ACHN (cell line): ENCODE results near the gene FYCO1.
"Not testable (repeated sequence)": the region's sequence is repeated elsewhere in the genome, so short reads cannot be mapped to it uniquely, and the experiment has no call there.

Experiments used
- DNase-seq: peaks from one replicate; pipeline ENCODE4 v3.0.0-alpha.2; 2015
- in situ Hi-C: cut with HindIII; loops from 2 replicates; pipeline ENCODE4 v1.10.0; 2017; ENCODE audit warnings: low sequenced_read_pairs, low pct_ligation_motif_present, low pct_unique_long_range_greater_than_20kb

FYCO1 gene

DNA sequence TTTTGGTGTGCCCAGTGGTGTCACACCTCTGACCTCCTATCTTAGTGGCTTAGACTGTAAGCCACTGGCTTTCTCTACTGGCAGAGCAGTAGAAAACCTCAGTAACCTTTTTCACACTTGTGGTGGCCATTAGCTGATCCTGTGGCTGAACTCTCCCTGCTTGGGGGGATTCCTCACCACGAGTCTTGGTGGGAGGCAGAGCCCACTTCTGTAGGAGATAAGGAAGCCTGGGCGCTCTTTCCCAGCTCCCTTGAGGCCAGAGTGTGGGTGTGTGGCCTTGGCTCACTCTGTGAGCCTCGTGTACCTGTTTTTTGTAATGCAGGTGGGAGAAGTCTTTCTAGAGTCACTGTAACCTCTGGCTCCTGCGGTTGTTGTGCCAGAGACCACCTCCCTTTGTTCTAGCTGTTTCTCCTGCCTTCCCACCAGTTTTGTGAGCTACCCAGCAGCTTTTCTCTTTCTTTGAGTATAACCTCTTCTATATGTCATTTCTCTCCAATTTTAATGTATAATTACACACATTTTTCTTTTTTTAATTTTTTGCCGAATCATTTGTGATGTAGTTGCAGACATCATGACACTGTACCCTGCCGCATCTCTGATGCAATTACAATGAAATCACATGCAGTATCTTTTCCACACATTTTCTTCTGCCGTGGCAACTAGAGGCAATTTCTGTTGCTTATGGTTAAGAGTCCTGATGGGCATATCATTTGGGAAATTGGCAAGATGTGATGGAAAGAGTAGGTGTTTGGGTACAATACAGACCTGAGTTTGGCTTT, 17.9 kb upstream of the FYCO1 start:
- in situ Hi-C loops, result no loop called here
- DNase-seq, result no peak

DNA sequence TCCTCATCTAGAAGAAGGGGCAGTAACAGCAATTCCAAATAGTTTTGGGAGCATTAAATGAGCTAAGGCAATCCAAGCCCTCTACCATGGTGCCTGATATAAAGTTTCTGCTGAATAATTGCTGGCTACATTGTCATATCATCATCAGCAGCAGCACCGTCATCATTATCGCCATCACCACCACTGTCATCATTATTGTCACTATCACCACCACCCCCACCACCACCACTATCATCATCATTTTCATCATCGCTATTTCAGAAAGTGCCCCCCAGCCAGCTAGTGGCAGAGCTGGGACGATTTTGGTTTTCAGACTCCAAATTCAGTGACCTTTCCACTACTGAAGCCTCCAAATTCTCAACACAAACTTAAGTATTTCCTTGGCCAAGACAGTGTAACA, 16.6 kb upstream of the FYCO1 start:
- in situ Hi-C loops, result no loop called here
- no peak for DNase-seq

DNA sequence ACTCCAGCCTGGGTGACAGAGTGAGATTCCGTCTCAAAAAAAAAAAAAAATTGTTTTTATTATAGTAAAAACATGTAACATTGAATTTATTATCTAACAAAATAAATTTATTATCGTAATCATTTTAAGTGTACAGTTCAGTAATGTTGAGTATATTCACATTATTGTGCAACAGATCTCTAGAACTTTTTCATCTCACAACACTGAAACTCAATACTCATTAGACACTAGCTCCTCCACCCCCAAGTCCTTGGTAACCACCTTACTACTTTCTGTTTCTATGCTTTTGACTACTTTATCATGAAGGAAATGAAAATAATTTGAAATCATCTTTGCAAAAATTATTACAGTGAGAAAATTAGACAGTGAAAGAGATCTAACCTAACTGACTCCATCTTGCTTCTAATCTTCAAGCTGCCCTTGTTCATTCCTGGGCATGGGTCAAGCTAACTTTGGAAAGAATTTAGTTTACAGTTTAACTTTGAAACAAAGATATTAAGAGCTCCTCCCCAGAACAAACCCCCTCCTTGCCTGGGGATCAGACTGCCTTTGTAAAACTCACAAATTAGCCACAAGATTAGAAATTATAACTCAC, 15.0 kb upstream of the FYCO1 start:
- in situ Hi-C loops, result no loop called here
- no peak for DNase-seq

DNA sequence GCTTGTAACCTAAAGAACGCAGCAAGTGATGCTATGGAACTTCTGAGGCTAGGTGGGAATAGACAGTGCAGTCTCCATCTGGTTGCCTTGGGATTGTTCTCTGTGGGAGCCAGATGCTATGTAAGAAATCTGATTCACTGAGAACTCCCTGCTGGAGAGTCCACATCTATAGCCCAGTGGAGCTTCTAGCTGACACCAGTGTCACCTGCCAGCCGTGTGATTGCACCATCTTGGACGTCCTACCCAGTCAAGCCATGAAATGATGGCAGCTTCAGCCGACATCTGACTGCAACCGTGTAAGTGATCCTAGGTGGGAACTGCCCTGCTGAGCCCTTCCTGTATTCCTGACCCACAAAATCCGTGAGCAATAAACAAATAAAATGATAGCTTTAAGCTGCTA, 12.4 kb upstream of the FYCO1 start:
- in situ Hi-C loops, result no loop called here
- no peak for DNase-seq

DNA sequence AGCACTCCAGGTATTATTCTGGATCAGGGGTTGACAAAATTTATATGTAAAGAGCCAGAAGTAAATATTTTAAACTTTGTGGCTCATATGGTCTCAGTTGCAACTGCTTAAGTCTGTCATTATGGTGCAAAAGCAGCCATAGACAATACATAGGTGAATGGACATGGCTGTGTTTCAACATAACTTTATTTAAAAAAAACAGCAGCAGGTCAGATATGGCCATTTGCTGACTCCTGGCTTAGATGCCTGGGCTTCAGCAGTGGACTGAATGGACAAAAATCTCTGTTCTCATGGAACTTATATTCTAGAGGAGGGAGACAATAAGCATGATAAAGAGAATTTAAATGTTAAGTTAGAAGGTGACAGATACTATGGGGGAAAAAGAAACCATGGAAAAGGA, 11.7 kb upstream of the FYCO1 start:
- in situ Hi-C loops, result no loop called here
- no peak for DNase-seq

DNA sequence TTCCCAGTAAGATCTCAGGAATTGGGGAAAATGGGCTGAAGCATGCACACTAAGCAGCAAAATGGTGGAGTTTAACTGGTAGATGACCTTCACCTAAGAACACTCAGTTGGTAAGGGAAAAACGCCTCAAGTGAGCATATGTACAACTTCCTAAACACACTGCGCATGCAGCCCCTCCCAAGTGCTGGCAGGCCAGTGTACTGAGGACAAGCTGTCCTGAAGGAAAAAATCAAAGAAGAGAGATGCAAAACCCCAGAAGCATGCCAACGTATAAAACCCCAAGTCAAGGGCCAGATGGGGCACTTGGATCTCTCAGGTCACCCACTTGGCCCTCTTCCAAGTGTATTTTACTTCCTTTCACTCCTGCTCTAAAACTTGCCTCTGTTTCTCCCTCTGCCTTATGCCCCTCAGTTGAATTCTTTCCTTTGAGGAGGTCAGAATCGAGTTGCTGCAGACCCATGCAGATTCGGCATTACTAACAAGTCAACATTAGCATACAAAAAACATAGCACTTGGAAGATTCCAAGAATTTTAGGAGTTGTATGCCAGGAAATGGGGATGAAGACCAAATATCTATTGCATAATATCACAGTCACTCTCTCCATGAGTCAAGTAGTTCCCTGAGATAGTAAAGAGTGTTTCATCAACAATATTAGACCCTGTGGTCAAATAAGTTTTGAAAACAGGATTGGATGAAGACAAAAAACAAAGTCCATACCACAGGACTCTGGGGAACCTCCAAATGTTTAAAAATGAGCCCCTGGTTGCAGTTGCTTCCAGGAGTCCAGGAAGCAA, 10.8 kb upstream of the FYCO1 start:
- no peak for DNase-seq
- in situ Hi-C loops, result no loop called here

DNA sequence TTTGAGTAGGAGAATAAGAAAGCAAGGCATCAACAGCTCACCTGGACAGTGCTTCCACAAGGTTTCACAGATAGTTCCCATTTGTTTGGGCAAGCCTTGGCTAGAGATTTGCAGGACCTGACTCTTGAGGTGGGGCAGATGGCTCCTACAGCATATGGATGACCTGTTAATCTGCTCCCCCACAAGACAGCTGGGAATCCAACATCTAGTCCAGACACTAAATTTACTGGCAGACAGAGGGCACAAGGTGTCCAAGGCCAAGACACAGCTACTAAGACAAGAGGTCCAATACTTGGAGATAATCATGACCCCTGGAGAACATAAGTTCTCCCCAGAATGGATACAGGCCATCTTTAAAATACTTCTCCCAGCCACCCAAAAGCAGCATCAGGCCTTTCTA, 8.1 kb upstream of the FYCO1 start:
- in situ Hi-C loops, DNase-seq: not testable (repeated sequence)

DNA sequence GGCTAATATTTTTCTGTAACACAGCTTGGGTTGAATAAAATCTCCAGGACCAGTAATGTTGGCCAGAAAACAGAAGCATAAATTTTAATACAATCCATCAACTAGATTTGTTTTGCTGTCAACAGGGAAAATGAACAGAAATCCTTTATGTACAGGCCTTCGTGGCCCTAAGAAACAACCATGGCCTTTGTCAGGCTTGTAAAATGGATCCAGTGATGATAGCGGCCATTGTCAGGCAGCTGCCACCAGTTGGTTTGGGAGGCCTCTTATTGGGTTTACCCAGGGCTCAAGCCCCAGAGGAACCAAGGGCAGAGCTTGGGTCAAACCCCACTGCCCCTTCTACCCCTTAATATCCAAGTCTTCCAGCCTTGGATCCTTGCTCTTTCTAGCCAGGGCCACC, 5.6 kb upstream of the FYCO1 start:
- in situ Hi-C loops, result no loop called here
- no peak for DNase-seq

DNA sequence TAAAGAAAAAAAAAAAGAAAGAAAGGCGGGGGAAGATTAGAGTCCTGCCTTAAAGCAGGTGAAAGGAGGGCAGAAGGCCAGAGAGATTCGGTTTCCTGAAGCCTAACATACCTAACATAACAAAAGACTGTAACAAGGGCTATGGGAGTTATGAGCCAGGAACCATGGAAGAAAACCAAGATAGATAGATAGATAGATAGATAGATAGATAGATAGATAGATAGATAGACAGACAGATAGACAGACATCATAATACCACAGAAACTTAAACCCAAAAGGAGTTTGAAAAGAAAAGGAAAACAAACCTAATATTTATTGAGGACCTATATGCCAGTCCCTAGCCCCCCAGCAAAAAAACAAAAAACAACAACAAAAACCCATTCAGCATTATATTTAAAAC, 2.3 kb upstream of the FYCO1 start:
- no peak for DNase-seq
- in situ Hi-C loops, result no loop called here

DNA sequence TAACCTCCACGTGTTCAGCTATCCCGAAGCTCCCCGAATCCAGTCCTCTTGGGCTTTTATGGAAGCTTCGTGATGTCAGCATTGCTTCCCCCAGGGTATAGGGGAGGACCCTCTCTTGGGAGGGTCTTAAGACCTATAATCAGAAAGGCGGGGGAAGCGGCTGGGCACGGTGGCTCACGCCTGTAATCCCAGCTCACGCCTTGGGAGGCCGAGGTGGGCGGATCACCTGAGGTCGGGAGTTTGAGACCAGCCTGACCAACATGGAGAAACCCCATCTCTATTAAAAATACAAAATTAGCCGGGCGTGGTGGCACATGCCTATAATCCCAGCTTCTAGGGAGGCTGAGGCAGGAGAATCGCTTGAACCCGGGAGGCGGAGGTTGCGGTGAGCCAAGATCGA, 1.9 kb upstream of the FYCO1 start:
- DNase-seq, in situ Hi-C loops: not testable (repeated sequence)

DNA sequence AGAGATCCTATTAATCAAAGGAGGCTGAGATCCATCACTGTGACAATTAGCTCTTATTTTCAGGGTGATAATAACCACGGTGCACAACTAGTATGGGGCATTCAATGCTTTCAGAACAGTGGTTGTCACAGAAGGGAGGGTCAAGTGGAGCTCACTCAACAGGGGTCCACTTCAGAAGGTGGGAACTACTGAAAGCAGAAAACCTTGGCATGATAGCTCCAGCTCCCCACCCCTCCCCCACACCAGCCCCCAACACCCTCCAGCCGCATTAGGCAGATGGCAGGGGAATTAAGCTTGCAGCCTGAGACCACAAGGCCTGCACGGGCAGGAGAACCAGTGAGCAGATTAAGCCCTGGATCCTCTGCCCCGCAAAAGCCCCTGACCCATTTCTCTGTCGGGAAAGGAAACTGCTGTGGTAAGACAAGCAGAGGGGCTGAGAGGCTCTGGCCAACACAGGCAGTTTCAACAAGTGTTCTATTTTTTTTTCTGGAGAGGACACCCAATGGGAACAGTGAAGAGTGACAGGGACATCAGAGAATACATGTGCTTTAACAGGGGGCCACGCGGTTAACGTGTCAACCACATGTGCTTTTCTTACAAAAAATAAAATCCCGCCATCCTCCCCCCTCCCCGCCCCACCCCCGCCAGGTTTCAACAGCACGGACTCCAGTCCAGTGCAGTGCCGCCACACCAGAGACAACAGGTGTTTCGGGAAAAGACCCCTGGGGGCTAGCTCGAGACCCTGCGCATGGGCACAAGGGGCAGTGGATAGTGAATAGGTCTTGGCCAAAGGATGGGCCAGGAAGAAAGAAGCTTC, 997 bp downstream of the FYCO1 start:
- DNase-seq, result no peak
- in situ Hi-C loops, result no loop called here

DNA sequence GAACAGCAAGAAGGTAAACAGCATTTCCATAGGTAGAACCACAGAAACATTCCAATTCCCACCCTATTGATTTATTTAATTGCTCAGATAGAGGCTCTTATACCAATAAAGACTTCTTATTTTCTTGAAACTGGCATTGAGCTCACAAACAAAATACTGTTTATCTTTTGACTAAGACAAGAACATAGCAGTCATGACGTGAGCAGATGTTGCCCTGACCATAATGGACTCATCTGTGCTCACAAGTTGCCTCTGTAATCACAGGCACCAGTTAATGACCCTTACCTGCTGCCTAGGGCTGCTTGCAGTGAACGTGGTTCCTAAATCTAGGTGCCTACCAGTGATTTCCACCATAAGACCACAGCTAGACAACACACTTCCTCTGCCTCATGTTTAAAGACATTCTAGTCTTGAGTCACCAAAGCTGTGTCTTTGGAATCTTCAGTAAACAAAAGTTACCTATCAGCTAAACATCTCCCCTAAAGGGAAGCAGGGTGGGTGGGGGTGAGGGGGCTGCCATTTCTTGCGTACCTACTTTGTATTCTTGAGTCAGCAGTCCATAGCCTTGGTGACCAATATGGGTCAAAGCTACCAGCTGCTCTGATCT, 2.1 kb downstream of the FYCO1 start:
- in situ Hi-C loops, result no loop called here
- no peak for DNase-seq

DNA sequence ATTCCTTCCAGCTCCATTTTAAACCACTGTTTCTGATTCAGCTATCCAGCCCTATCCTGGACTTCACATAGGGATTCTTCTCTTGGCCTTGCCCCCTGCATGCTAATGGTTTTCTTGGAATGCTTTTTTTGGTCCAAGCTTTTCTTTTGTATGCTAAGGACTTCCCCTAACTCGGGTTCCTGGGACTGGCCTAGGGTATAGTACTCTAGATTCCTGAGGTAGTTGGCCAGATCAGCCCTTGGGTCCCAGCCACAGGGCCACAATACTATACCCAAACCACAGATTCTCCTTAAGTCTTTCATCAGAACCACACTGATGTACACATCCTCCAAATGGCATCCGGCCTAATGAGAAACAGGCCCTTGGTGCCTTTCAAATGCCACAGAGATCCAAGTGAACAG, 2.8 kb downstream of the FYCO1 start:
- no peak for DNase-seq
- in situ Hi-C loops, result no loop called here

DNA sequence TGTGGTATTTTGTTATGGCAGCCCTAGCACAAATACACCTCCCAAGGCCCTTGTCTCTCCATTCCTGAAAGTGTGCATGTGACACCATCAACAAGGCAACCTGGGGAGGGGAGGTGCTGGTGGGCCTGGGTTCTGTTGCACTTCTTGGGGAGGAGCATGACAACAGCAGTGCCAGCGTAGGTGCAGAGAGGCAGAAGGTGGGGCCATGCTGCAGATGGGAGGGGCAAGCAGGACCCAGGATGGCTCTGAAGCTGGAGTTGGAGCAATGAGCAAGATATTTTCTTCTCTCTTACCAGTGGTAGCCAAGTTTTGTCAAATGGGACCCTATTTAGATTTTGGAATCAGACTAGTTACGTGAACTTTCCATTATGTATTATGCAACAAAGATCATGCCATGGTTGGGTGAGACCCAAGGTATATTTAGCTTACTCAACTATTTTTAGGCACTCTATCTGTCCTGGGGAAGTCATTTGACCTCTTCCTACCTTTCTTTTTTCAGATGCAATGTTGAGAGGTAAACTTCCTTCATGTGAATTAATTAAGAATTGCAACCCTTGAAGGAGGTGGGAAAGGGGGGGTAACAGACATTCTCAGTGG, 3.4 kb downstream of the FYCO1 start:
- no peak for DNase-seq
- in situ Hi-C loops, result no loop called here

DNA sequence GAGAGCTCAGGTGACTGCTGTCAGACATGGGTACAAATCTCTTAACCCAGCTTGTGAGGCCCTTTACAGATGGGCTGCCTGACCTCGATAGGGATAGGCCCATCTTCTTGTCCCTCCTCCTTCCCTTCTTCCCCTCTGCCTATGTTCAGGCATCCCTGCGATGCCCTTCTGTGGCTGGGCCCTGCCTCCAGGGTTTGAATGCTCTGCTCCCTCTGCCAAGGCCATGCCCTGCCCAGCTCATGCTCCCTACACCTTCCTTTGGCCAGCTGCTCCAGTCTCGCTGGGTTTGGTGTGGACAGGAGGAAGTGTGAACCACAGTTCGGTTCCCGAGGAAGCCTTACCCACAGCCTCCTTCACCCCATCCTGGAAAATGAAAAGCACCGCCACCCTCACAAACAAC, 4.3 kb downstream of the FYCO1 start:
- no peak for DNase-seq
- in situ Hi-C loops, result no loop called here

DNA sequence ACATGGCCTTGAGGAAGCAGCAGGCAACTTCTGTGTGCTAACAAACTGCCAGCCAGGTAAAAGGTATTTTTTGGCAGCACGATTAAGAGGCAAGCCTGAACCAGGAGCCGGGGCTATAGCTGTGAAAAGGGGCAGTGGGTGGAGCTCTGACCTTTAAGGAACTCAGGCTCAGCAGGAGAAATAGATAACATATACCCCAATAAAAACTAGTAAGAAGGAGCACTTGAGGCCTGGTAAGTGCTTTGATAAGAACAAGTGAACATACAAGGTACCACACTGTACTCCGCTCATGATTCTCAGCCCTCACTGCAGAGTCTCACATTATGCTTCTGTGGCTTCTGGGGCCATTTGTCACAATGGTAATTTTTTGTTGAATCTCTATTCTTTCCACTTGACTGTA, 5.4 kb downstream of the FYCO1 start:
- in situ Hi-C loops, result no loop called here

DNA sequence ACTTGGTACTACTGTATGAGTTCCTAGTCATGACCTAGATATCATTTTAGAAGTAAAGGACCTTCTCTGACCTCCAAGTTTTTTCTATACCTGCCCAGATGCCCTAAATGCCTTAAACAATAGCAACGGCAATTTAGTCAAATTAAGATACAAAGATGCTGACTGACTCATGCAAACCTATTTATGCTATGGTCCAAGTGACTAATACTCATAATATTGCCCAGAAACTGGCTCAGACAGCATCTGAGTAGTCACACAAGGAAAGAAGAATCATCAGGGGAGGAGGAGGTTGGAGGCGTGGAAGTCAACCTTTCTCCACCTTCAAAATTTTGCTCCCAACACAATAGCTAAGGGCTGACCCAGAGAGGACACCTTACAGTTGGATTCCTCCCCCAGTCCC, 6.8 kb downstream of the FYCO1 start:
- DNase-seq, result no peak
- in situ Hi-C loops, result no loop called here

More for the DNA sequence above, 5.4 kb downstream of the FYCO1 start:
- DNase-seq, result no peak

DNA sequence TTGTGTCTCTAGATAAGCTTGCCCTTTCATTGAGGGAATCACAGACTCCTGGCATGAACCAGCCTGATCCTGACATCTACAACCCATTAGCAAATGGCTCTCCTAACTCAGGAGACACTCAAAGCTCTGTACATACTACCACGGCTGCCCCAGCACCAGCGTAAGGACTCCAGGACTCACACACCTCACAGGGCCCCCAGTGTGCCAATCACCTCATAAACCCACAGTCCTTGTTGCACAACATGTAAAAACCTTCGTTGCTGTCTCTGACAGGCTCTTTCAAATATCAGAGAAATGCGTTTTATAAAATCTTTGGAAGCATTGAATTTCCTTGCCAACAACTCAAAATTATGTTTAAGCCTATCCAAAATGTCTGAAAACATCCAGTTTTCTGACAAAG, 7.3 kb downstream of the FYCO1 start:
- in situ Hi-C loops, result no loop called here
- no peak for DNase-seq
